Ramos (cell line): ENCODE measurements around the gene PDE1C.

ENCODE experiments used
- in situ Hi-C: fragments of 300-500 bp; cut with MboI; formaldehyde crosslinking; loops from one replicate; pipeline ENCODE4 v1.14.3; 2022; ENCODE audit warnings: low sequenced_read_pairs; ENCODE audit not compliant: unreplicated experiment

The PDE1C gene

DNA sequence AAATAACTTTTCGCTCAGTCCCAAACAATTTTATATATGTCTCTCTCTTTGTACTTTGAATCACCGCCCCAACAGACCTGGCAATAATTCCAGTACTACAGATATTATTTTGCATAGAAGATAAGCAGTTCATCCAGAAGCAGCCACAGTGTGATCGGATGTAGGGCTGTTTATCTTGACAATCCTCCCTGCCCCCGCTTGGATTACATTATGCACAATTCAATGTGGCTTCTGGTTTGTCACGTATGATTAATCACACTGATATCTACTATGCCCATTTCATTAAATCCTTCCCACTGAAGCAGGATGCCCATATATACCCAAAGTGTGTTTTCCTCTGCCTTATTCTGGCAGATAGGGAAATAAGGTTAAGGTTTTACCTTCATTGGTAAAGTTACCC is 115.2 kb downstream of the PDE1C start:
- in situ Hi-C loops, result no loop called here

- in situ Hi-C loops, result no loop called here
These were observed 115.7 kb downstream of the PDE1C start for GRCh38 chr7:31954500-31954899.

DNA sequence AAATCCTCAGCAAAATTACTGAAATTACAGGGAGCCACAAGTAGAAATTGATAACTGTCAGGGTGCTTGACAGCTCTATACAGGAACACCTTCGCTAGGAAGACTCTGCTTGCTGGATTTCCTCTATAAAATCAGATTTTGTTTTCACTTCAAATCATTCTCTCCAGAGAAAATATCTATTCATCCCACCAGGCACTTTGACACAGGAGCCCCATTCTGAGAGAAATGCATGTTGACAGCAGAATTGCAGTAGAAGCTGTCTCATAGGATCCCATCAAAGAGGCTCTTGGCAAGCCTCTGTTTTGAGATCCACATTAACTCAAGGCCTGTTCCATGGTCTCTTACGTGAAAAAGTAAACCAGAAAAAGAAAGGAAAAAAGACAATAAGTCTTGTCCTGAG is 116.8 kb downstream of the PDE1C start:
- in situ Hi-C loops, result no loop called here

DNA sequence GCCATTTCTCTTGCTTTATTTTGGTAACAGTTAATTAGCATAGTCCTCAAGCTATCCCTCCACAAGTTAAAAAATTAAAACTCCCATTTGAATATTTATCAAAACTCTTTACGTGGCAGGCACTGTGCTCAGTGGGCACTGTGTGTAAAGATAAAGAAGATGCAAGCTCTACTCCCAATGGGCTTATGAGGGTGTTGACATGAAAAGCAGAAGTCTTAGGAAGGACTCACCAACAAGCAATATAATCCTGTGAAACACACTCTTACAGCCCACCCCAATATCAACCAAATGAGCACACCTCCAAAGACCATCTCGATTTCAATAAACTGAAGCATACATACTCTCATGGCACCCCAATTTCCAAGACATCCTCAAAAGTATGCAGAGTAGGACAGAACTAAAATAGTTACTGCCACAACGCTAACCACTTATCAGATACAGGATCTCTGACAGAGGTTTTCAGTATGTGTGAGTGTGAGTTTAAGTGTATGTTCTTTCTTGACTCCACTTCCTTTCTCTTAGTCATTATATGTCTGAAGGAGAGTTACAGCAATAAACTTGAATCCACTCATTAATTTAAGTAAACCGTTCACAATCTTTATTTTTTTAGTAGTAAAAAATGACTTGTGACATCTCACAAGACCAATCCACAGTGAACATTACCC is 120.0 kb downstream of the PDE1C start:
- in situ Hi-C loops, result no loop called here

DNA sequence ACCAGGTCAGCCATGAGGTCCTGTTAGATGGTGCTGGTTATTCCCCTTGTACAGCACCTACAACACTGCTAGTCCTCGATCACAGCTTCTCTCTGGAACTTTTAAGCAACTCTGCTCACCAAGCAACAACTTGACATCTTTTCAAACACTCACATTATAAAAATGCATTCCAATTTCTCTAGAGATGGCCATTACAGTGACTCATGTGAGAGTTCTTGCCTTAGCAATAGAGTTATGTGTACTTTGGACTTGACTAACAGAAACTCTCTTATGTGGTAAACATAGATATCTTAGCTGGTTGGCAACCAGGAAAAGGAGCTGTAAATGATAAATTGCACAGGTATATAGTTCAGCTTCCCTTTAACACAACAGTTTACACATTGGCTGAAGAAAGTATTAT is 122.2 kb downstream of the PDE1C start:
- in situ Hi-C loops, result no loop called here

GRCh38 chr7:31940167-31940566 is 130.0 kb downstream of the PDE1C start:
- in situ Hi-C loops, result no loop called here

DNA sequence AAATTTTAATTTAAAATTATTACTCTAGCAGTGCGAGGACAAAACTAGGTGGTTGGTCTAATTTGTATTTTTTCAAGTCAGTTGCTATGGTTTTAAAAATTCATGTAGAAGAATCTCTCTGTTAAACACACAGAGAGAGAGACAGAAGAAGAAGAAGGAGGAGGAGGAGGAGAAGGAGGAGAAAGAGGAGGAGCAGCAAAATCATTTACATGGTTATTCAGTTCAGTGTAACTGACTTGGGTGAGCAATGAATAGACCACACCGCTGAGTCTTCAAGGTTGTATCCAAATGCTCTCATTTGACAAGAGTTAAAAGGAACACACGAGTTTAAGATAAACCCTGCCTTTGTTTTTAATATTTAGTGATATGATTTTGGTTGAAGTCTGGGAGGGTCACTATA is 131.1 kb downstream of the PDE1C start:
- in situ Hi-C loops, result no loop called here

DNA sequence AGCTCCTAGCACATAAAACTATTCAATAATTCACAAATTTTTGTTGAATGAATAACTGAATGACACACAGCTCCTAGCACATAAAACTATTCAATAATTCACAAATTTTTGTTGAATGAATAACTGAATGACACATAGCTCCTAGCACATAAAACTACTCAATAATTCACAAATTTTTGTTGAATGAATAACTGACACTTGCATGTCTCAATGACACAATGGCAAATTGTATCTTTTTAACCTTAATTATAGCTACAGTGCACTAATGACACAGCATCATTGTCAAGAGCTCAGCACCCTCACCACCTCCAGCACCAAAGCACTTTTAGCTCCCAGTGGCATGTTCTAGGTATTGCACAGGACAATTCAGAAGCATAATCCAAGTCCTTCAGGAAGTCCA is 131.6 kb downstream of the PDE1C start:
- in situ Hi-C loops, result no loop called here

- in situ Hi-C loops, result no loop called here
These were observed 132.2 kb downstream of the PDE1C start for GRCh38 chr7:31937982-31938381.

DNA sequence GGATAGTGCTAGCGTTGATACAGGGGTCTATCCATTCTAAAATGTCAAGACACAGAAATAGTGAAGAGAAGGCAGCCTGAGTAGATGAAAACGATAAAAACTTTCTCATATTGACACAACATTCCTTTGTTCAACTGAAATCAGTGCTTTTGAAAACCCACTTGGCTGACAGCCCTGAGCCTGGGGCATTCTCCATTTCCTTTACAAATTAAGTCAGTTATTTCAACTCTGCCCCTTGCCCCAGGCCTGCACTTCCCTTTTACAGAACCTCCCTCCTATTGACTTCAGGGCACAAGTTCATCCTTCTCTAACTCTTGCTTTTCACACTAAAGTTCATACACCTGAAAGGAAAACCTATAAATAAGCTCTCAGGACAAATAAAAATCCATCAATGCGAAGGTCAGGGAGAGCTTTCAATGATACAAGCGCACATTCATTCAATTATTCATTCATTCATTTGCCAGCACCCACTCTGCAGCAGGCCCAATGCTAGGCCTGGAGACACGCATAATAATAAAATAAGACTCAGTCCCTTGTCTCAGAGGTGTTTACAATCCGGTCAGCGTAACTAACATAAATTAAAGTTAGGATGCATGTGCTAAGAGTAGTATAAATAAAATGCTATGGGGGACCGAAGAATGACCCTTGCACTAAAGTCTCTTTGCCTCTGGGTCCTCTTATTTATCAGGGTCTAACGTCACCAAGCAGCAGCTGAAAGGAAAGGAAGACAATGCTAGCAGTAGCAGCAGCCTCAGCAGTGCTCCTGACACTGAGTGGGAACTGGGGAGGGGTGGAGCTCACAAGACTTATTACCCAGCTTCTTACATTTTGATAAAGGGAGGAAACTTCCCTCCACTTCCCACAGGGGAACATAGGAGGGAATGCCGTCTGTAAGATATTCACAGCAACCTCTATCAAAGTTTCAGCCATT is 134.8 kb downstream of the PDE1C start:
- in situ Hi-C loops, result no loop called here

GRCh38 chr7:31934551-31934950 is 135.7 kb downstream of the PDE1C start:
- in situ Hi-C loops, result no loop called here

DNA sequence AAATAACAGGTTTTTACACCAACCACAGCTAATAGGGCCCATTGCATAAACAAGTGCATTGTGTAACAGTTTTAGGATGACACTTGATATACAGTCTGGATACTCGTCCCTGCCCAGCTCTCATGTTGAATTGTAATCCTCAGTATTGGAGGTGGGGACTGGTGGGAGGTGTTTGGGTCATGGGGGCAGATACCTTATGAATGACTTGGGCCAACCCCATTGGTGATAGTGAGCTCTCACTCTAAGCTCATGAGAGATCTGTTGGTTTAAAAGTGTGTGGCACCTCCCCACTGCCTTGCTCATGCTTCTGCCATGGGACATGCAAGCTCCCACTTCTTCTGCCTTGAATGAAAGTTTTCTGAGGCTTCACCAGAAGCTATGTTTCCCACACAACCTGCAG is 136.7 kb downstream of the PDE1C start:
- in situ Hi-C loops, result no loop called here

DNA sequence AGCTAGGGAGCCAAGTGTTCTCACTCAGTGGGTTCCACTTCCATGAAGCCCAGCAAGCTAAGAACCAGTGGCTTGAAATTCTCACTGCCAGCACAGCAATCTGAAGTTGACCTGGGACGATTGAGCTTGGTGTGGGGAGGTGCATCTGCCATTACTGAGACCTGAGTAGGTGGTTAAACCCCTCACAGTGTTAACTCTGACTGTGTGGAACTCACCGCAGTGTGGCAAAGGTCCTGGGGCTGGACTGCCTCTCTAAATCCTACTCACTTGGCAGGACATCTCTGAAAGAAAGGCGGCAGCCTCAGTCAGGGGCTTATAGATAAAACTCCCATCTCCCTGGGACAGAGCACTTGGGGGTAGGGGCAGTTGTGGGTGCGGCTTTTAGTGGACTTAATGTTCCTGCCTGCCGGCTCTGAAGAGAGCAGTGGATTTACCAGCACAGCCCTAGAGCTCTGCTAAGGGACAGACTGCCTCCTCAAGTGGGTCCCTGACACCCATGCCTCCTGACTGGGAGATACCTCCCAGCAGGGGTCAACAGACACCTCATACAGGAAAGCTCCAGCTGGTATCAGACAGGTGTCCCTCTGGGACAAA is 143.1 kb downstream of the PDE1C start:
- in situ Hi-C loops, result no loop called here

- in situ Hi-C loops, result no loop called here
These were observed 144.3 kb downstream of the PDE1C start for GRCh38 chr7:31925753-31926454.

DNA sequence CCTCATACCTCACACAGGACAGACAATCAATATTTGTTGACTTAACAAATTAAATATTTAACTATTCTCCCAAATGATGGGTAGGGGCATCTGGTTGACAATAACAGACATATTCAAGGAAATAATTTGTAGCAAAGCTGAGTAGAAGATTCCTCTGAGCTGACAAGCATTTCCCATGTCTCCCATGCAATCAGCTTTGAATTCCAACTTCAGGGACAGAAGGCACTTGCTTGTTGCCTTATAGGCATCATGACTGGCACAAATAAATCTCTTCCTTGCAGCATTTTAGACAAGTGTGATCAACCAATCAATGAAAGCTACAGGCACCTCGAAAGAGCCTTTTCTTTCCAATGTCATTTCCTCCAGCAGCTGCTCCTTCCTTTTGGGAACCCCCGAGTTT is 146.0 kb downstream of the PDE1C start:
- in situ Hi-C loops, result no loop called here

DNA sequence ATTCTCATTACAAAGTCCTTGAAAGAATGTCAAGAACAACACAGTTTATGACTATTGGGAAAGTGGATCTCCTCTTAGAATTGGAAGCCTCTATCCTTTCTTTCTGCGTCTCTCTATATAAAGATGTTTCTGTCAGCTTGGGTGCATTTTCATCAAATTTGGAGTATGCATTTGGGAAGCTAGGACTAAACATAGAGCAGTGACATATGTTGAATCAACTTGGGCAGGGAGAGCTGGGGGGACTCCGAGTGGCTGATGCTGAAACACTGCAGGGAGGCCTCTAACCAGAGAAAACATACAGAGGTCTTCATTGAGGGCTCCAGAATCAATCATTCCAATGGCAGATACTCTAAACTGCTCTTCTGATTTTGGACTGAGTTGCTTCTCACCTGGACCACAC is 147.4 kb downstream of the PDE1C start:
- in situ Hi-C loops, result no loop called here

- in situ Hi-C loops, result no loop called here
These were observed 149.2 kb downstream of the PDE1C start for GRCh38 chr7:31921047-31921446.

DNA sequence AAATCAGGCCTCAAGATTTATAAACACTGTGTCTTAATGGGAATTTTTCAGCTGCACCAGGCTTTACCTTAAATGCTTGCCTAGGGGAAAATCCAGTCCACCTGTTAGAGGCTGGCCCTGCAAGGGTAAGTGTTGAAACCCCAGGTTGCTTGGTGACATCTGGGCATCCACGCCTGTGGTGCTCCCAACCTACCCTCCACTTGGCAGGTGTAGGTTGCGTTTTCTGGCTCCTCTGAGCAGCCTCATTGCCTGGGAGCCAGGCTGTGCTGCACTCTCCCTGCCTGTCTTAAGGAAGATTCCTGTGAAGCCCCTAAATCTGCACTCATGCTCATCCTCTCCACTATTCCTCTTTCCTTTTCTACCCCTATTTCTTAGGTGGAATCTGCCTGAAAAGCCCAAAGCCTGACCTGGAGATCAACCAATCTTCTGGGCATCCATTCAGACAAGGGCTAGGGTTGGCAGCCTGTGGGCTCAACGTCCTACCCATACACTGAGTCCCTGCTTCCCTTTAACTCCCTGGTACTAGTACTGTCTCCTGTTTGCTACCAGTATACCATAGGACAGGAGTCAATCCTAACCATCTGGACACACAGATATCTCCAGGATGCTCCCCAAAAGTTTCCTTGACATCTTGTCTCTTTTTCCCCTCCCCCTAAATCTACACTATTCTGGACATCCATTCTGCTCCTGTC is 150.4 kb downstream of the PDE1C start:
- in situ Hi-C loops, result no loop called here

DNA sequence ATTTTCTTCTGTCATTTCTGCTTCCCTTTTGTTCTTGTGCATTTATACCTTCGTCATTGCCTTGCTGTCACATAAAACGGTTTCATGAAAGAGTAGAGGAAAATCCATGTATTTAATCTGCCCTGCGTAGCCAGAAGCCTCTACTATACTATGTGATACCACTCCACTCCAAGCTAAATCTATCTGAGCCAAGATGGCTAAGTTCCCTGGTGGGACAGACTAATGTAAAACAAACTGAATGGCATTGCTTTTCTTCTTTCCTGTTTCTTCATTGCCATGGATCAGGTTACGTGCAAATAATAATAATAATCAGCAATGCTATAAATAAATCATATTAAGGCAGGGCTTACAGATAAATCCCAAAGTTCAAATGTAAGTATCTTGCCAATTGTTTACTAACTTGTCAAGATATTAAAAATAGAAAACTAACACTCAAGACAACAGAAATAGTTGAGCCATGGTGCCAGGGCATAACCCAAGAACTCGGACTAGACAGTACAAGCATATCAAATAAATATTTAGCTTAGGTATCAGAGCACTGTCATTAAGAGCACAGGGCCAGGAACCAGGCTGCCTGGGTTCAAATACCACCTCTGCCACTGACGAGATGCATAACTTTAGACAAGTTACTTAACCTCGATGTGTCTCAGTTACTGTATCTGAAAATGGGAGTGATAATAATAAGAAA is 151.4 kb downstream of the PDE1C start:
- in situ Hi-C loops, result no loop called here

GRCh38 chr7:31917256-31917655 is 153.0 kb downstream of the PDE1C start:
- in situ Hi-C loops, result no loop called here
